Neural progenitor cell (in vitro differentiated cells): ENCODE measurements around the gene FANCC.

Experiments
- EZH2 ChIP-seq: fragments of 200-600 bp; sonication (generic); IDR thresholded peaks from 2 replicates; pipeline ENCODE4 v1.6.1; 2017; ENCODE audit warnings: antibody characterized with exemption, mild to moderate bottlenecking, moderate library complexity
- EZH2phosphoT487 ChIP-seq: fragments of 200-600 bp; sonication (generic); IDR thresholded peaks from 2 replicates; pipeline ENCODE4 v1.6.1; 2017; ENCODE audit warnings: antibody characterized with exemption
- TF ChIP-seq, protein P1 (sequence below): fragments of 200-600 bp; sonication (generic); IDR thresholded peaks from 2 replicates; pipeline ENCODE4 v1.5.1; 2017; ENCODE audit warnings: antibody characterized with exemption, mild to moderate bottlenecking

DNA sequence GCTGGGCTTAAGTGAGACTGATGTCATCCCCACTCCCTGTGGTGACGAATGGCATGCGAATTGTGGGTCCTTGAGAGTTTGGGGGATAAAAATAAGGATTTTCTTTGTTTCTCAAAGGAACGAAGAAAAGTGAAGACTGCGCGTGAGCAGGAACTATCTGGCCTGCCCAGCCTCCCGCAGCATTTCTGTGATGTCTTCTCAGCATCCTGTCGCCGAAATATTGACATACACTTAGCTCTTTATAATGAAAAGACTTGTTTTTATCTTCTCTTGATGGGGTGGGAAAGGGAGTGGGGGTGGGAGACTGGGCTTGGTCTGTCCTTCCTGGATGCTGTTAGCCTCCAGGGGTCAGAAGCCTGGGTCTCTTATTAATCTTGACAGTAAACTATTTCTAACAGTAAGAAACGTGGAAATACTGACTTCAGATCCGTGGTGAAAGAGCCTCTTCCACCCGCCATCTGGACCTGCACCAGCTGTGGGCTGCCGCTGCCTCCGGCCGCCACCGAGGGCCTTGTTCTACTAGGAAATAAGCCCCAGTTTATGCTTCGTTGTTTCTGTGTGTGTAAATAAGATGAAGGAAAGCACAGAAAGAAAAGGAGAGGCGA, 239.6 kb downstream of the FANCC start:
- TF ChIP-seq, protein P1, sequence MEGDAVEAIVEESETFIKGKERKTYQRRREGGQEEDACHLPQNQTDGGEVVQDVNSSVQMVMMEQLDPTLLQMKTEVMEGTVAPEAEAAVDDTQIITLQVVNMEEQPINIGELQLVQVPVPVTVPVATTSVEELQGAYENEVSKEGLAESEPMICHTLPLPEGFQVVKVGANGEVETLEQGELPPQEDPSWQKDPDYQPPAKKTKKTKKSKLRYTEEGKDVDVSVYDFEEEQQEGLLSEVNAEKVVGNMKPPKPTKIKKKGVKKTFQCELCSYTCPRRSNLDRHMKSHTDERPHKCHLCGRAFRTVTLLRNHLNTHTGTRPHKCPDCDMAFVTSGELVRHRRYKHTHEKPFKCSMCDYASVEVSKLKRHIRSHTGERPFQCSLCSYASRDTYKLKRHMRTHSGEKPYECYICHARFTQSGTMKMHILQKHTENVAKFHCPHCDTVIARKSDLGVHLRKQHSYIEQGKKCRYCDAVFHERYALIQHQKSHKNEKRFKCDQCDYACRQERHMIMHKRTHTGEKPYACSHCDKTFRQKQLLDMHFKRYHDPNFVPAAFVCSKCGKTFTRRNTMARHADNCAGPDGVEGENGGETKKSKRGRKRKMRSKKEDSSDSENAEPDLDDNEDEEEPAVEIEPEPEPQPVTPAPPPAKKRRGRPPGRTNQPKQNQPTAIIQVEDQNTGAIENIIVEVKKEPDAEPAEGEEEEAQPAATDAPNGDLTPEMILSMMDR = no peak
- TF ChIP-seq EZH2phosphoT487 (no peak), EZH2 (no peak)
